ENCODE results near the gene SBF2.

SBF2 gene

DNA sequence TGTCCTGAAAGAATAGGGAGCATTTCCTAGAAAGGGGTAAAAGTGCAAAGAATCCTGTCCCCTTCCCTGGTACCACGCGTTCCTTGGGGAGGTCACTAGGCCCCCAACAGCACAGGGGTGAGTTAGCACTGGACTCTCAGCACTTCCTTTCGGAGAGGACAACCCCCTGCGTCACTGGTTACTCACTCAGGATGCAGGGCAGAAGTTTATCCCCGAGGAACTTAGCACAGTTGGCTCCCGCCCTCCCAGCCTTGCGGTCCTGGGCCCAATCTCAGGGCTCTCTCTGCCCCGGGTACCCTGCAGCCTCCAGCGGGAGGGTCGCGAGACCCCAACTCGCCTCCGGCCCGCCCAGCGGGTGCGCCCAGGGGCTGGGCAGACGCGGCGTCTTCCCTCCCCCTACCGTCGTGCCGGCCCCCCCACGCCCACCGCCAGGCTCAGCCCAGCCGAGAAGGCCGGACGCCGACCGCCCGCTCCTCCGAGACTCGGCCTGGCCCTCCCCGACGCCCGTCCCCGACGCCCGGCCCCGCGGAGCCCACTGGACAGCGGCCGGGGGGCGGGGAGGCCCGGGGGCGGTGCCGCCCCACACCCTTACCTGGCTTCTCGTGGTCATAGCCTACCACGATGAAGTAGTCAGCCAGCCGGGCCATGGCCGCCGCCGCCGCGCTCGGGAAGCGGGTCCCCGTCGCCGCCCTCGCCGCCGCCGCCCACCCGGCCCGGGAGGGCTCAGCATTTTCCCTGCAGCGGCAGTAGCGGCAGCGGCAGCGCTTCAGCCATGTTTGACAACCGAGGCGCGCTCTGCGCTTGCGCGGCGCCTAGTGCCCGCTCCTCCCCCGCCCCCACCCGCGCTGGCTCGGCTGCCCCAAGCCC, at the start of gene SBF2:
Gene SBF2, minus strand, starts transcription at position 797 of the 867 bp plus-strand sequence. Its CDS starts 150 bp downstream, at position 647.
- DNase-seq = peak; percentile 52

DNA sequence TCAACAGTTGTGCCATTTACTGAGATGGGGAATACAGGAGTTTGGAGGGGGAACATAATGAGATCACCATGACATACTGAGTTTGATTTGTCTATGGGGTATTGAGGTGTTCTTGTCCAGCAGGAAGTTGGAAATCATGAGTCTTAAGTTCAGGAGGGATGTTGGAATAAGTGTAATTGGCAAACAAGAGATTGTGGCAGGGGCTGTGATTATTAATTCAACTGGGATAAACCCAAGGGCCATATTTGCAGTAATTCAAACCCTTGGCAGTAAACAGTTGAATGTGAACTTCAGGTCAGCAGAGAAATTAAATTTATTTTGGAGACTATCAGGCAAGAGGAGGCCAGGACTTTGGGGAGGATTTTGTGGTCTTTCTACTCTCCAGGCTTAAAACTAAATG, 44.3 kb upstream of the SBF2 start:
- DNase-seq = no peak

DNA sequence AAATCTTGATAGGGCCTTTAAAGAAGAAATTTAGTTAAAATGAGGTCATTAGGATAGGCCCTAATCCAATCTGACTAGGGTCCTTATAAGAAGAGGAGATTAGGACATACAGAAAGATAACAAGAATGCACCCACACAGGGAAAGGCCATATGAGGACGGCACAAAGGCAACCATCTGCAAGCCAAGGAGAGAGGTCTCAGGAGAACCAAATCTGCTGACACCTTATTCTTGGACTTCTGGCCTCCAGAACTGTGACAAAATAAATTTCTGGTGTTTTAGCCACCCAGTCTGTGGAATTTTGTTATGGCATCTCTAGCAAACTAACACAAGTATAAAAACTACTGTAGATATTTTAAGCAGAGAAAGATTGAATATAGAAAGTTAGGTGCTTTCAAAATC, 39.5 kb upstream of the SBF2 start:
- no peak for DNase-seq

DNA sequence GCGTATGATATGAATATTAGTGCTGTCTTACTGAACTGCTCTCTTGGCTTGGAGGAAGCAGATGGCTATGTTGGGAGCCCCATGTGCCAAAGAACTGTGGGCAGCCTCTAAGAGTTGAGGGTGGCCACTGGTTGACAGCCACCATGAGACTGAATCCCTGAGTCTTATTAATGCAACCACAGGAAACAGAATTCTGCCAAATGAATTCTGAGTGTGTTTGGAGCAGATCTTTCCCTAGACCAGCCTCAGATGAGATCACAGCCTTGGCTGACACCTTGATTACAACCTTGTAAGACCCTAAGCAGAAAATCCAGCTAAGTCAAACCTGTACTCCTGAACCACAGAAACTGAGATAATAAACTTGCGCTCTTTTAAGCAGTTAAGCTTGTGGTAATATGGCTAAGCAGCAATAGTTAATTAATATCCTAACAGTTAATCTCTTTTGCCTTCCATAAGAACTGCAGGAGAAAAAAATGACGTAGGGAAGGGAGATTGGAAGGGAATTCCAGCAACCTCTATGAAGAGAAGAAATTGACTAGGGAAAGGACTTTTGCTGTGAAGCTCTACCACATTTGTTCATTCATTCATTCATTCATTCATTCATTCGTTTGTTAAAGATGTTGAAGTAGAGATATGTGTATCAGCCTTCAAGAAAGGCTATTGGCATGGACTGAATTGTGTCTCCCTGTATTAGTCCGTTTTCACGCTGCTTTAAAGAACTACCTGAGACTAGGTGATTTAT, 37.7 kb upstream of the SBF2 start:
- DNase-seq = no peak

DNA sequence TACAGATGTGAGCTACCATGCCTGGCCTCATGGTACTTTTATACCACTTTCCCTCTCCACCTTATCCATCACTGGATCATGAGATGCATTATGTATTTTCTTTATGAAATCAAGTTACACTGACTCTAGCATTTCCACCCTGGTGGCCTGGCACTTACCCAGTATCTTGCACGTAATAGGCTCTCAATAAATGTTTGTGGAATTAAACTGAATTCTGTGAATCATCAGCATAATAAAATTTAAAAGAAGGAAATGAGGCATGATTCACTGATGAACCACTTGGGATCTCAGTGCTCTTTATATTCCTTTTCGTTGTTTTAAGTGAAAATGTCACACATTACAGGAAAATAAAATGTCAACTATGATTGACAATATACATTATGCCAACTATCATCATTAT, 35.9 kb upstream of the SBF2 start:
- DNase-seq = no peak

DNA sequence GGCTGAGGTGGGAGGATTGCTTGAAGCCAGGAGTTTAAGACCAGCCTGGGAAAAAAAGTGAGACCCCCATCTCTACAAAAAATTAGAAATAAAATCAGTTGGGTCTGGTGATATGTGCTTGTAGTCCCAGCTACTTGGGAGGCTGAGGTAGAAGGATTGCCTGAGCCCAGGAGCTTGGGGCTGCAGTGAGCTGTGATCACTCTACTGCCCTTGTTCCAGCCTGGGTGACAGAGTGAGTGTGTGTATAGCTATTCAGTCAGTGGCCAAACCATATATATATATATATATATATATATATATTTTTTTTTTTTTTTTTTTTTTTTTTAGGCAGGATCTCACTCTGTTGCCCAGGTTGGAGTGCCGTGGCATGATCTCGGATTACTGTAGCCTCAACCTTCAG, 35.3 kb upstream of the SBF2 start:
- DNase-seq = no peak

DNA sequence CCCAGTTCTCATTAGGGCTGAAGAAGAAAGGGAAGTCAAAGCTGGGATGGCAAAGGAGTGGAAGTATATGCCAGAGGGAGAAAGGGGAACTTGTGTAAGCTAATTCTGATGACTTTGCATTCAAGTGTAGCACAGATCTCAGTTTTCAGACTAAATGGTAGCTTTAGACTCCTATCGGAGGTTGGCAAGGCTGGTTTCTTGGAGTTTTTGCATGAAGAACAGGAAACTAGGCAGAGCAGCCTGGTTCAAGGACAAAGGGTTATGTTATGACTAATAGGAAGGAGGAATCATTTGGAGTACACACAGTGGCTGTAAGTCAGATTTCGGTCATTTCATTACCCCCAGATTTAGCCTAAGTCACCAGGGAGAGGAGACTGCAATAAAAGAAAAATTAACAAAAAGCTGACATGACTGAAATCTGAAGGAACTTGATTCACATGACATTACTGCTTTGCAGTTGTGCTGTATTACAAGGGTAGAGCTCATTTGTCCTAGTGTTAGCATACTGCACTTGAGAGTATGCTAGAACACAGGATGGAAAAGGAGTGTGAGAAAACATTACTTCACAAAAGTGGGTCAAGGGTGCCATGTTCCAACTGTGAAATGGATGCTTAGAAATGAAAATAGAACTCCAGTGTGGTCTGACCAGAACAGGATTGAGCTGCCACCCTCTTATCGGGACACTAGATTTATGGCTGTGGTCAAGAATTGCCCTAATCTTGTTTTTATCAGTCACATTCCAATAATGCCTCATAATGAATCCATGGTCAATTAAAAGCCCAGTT, 34.5 kb upstream of the SBF2 start:
- no peak for DNase-seq

DNA sequence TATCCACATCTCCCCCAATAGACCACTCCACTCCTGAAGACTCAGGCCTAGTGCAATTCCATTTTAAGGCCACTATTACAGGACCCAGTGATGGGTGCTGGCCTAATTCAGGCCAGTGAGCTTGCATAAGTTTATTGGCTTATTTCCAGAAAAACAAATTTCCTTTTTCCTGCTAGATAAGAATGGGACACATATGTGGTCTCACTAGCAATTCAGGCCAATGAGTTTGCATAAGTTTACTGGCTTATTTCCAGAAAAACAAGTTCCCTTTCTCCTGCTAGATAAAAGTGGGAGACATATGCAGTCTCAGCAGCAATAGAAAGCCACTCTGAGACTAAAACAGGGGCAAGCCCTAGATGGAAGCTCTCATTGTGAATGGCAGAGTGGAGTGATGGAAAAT, 33.2 kb upstream of the SBF2 start:
- no peak for DNase-seq

DNA sequence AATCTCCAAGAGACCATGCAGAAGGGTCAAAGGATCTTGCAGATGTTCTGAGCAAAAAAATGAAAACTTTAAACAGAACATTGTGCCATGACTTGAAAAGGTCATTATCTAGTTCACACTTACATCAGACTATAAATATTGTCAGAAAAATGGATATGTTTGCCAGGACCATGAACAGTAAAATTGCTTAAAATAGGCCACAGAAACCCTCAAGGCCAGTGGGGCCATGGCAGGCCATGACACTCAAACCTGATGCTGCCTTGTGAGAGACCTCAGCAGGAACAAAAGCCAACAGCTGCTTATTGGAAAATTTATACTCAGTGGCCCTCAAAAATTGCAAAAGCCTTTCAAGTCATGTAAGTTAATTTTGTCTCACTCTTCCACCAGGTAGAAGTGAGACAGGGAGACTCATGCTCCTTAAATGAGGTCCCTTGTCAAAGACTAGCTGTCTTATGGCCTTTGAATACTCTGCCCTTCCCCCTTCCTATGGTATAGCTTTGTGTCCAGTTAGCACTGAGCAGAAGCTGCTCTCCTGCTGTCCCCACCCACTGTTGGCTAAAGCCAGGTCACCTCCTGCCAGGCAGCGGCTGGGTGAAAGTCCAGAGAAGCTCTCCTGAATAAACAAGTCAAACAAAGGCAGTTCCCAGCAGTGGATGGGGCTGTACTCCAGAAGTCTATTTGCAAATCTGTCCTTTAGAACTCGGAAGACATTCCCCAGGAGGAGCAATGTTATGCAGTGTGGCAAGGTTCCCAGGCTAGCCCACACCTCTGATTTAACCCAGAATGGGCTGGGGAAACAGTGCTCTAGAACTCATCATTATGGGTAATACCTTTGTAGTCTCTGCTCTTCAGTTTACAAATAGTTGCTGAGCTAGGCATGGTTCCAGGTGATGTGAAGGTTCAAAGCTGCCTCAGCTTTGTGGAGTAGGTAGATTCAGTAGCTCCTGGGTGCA, 32.3 kb upstream of the SBF2 start:
- DNase-seq = no peak

DNA sequence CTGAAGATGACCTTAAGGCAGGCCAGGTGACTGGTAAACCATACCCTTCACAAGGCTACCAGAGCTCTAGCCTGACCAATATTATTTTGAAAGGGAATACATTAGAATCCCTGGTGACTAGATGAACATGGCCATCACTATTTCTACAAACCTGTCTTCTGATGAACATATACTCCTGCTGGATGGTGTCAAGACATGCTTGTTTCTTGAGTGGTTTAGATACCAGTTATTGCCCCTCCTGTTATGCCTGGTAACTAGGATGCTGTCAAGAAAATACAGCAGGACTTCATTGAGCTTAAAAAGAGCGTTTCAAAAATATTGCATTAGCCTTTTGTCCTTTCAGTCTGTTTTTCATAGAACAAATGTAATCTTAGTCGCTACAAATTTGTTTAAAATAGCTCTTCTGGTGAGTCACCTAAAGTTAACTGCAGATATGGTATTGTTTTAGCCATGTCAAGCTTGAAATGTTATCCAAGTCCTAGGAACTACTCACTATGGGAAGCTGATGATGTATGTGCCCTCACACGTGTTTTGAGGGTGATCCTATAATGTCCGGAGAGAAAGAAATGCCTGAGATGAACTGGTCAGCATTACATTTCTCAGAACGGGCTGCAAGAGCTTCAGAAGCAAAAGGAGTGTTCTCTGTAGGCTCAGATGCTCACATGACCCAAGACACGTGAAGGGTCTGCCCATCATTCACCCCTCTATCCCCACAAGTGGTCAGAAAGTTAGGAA, 31.4 kb upstream of the SBF2 start:
- no peak for DNase-seq

DNA sequence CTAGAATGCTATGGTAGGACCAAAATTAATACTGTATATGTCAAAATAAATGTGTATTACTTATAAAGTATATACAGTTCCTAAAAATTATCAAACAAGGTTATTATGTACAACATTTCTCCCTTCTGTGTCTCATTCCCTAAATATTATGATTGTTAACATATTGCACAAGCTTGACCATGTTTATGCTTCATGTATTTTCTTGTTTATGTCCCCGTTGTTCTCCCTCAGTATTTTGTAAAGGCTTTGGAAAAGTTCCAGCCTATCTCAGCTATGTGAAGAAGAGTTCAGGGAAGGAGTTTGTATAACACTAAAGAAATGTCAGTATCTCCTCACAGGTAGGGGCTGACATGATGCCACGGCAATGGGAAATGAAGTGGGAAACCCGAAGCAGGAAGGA, 30.5 kb upstream of the SBF2 start:
- DNase-seq = no peak

DNA sequence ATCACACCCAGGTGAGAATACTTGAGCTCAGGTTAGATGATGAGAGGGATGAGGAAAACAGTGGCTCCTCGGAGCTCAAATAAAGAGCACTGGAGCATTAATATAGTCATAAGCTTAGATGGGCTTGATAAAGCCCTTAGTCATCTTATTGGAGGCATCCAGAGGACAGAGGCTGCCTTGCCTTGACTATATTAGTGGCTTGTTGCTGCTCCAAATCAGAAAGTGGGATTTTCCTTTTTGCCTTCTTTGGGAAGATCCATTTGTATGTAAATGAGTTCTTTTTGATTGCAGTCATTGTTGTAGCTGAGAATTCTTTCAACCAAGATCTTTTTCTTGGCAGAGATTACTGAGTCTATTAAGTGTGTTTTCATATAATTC, 29.8 kb upstream of the SBF2 start:
- DNase-seq = no peak

DNA sequence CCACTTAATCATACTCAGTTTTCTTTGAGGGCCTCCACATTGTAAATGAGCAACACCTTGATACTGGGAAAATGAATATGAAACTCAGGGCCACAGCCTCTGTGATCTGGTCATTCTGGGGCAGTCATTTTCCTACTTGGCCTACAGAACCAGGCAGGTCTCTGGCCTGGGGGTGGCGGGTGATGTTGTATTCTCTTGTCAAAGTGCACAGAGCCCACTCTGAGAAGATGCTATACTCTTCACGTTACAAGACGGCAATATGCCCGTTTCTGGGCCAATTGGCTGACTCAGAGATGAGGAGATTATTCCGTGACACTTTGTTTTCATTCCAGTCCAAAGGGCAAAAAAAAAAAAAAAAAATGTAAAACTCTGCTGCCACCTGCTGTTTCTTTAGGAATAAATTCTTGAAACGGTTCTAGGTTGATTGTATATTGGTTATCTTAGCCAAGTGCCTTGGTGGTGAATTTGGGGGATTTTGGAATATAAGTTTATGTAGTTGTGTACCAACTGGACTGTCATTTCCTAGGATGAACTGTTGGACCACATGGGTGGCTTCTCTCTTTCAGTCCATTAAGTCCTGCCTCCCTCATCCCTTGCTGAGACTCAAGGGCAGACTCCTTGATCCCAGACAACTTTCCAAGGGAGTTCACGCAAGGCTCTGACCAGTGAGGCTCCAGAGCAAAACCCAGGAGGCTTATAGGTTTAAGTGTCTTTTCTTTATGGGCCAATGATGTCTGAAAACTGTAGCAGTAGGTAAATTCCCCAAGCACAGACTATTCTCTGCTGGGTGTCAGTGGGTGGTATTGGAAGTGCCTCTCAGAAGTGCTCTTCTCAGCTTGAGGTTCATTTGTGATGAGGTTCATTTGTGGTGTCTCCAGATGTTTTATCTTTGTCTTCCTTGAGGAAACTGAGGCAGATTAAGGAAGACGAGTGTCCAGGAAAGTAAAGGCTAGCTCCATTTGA, 29.1 kb upstream of the SBF2 start:
- peak; percentile 36 for DNase-seq

DNA sequence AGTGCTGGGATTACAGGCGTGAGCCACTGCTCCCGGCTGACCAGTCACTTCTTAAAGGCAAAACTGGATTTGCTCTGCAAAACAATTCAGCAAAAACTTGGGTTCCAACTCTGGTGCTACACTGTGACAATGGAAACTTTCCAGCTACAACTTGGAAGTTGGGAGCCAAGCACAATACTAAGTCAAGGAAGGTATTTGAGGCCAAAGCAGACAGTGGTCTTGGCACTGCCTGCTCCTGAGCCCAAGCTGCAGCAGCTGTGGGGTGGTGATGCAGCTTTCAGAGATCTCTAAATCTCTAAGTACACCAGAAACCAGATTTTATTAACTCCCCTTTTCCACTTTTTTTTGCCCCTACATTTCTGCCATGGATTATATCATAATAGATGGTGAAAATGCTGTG, 28.4 kb upstream of the SBF2 start:
- no peak for DNase-seq

DNA sequence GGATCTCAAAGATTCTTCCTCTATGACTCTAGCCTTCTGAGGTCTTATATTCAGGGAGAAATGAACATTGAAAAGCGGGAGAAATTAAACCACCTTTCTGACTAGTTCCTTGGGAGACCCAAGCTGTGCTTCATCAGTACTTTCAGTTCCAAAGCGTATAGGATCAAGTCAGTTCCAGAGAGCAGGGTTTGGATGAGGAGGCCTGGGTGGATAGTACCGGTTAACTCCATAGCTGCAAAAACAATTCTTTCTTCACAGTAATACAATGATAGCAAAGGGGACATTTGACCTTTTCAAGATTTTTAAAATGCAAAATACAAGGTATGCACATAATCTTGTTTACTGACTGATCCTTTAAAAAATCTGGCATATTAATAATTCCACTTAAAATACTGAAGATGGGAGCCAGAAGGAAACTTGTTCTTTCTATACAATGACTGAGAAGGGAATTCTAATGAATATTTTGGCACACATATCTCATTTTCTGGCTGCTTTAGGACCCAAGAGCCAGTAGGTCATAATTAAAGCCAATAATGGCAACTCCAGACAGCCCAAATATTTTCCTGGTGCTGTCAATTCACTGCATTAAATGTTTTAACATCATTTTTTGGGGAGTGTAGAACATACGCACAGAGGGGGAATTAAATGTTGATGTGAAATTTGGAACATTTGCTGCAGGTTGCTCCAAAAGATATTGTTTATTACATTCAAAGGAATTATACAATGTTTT, 26.9 kb upstream of the SBF2 start:
- no peak for DNase-seq

DNA sequence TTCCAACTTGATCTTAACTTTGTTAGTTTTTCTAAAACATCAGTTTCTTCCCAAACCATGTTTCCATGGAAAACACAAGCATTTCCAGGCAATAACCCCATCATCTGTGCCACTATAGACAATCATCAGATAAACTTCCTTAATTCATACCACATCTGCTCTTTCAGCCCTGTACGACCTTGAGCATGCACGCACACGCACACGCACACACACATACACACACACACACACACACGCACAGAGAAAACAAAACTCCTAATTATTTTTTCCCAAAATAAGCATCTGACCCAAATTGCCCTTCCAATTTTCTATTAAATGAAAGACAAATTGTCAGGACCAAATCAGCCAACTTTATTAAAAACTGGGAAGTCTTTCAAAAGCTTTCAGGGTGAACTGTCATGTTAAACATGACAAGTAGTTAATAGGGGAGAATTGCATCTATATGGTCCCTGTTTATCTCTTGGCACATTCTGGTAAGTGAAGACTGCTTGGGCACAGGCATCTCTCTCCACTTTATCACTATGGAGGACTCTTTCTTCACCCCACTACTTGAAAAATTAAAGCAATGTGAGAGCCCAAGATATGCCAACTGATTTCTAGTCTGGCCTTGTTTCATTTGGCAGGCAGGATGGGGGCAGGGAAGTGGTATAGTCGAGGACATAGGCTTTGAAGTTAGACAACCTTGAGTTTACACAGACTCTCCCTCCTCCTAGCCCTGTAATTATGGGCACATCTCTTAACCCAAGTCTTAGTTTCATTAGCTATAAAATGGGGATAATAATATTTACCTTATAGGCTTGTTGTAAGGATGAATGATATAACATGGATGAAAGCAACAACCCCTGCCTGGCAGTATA, 25.9 kb upstream of the SBF2 start:
- DNase-seq = no peak

DNA sequence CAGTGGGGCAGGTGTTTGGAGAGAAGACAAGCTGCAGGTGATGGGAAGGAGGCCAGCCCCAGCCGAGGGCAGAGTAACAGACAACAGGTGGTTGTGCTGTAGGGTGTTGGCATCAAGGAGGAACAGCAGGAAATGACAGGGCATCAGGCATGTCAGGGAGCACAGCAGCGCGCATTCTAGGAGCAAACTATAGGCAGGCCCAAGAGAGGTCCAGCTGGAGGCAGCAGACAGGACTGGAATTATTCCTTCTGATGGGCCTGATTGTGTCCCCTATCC, 24.4 kb upstream of the SBF2 start:
- DNase-seq = no peak

DNA sequence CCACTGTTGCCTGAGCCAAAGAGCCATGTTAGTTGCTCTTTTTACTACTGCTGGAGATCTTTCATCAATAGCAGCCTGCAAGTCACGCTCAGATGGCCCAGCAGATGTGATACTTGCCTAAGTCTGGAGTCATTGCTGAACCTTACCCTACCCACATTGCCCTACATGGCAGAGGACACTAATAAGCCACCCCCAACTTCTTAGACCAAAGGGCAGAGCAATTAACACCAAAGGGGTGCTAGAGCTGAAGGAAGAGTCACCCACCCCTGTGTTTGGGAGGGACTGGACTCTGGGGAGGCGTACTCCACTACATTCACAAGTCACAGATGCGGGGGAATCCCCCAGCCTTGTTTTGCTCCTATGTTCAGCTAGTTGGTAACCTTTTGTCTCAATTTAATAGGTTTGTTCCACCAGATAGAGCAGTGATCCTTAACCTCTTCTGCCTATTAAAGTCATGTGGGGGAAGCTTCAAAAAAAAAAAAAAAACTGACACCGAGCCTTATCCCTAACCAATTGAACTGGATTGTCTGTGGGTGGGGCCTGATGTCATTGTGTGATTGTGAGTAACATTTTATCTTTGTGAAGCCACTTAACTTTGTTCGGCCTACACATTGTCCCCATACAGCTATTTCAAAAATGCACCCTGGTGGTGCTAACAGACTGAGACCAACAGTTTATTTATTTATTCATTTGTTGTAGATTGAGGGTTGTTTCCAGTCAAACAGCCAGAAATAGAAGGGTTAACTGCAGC, 23.9 kb upstream of the SBF2 start:
- no peak for DNase-seq

Measured in NCI-H748 treated with DMSO at 0.1 percent for 48 hours (cell line).